NB4 (cell line): ENCODE data around the gene ZSCAN18.

Experiments
- DNase-seq: peaks from one replicate; pipeline ENCODE4 v3.0.0; 2010; ENCODE audit warnings: low read depth
- H3K4me3 ChIP-seq: one replicate; pipeline ENCODE4 v1.5.1; 2011; ENCODE audit warnings: mild to moderate bottlenecking, low read depth, low read length, moderate library complexity
- CTCF ChIP-seq: IDR thresholded peaks from one replicate; pipeline ENCODE4 v1.5.1; 2012; ENCODE audit warnings: low read depth, low read length
- MAX ChIP-seq: IDR thresholded peaks from 2 replicates; pipeline ENCODE4 v1.6.1; 2011; ENCODE audit warnings: low read depth, low read length
- MYC ChIP-seq: IDR thresholded peaks from 2 replicates; pipeline ENCODE4 v1.6.1; 2011; ENCODE audit warnings: low read depth, low read length
- POLR2A ChIP-seq: IDR thresholded peaks from 2 replicates; pipeline ENCODE4 v1.6.1; 2011; ENCODE audit warnings: mild to moderate bottlenecking; ENCODE audit not compliant: insufficient read length; ENCODE audit errors: extremely low read depth

ZSCAN18 gene

GRCh38 chr19:58118979-58119733 is 21.1 kb upstream of the ZSCAN18 start:
- no peak overlapping the region for H3K4me3 ChIP-seq
- no peak for TF ChIP-seq POLR2A
- no peak for TF ChIP-seq MAX
- TF ChIP-seq MYC = no peak
- no peak for TF ChIP-seq CTCF
- peak; percentile 22 for DNase-seq

GRCh38 chr19:58117841-58118575 is 20.0 kb upstream of the ZSCAN18 start:
- DNase-seq = no peak
- no peak overlapping the region for H3K4me3 ChIP-seq
- no peak for TF ChIP-seq CTCF
- TF ChIP-seq MYC = no peak
- TF ChIP-seq MAX = no peak
- TF ChIP-seq POLR2A = no peak

GRCh38 chr19:58108546-58108817 is 10.5 kb upstream of the ZSCAN18 start:
- TF ChIP-seq POLR2A (no peak), MYC (no peak), CTCF (no peak), MAX (no peak)
- no peak overlapping the region for H3K4me3 ChIP-seq
- no peak for DNase-seq

- DNase-seq = no peak
- no peak overlapping the region for H3K4me3 ChIP-seq
- TF ChIP-seq POLR2A (no peak), MAX (no peak), CTCF (no peak), MYC (no peak)
Observed at GRCh38 chr19:58107778-58108545, 9.9 kb upstream of the ZSCAN18 start.

- H3K4me3 ChIP-seq = peak overlapping the region; percentile 55
- TF ChIP-seq MAX (no peak), MYC (no peak), CTCF (no peak), POLR2A (no peak)
- no peak for DNase-seq
Observed at GRCh38 chr19:58098682-58098998, 609 bp upstream of the ZSCAN18 start.
